BE2C (cell line): ENCODE results near the gene CYSTM1.

Source experiments
- DNase-seq: peaks from one replicate; pipeline ENCODE4 v3.0.0-alpha.2; 2020
- H3K27me3 ChIP-seq: fragments of 250-450 bp; sonication (Bioruptor Pico); 2 replicates; pipeline ENCODE4 v1.5.1; 2020; ENCODE audit warnings: mild to moderate bottlenecking
- H3K36me3 ChIP-seq: fragments of 250-450 bp; sonication (Bioruptor Pico); 2 replicates; pipeline ENCODE4 v1.5.1; 2020; ENCODE audit warnings: mild to moderate bottlenecking
- H3K4me1 ChIP-seq: fragments of 250-450 bp; sonication (Bioruptor Pico); 2 replicates; pipeline ENCODE4 v1.5.1; 2020
- H3K4me3 ChIP-seq: 2 replicates; pipeline ENCODE4 v1.5.1; 2011; ENCODE audit warnings: low read depth, low read length
- H3K9me3 ChIP-seq: fragments of 250-450 bp; sonication (Bioruptor Pico); 2 replicates; pipeline ENCODE4 v1.5.1; 2020
- CTCF ChIP-seq: IDR thresholded peaks from 2 replicates; pipeline ENCODE4 v1.5.1; 2012; ENCODE audit warnings: mild to moderate bottlenecking, low read depth, low read length

CYSTM1 gene

GRCh38 chr5:140166911-140167310 lies 8.1 kb upstream of the CYSTM1 start:
- Histone ChIP-seq H3K4me3 (no peak overlapping the region), H3K27me3 (no peaks in the 10 kb centered on the region), H3K36me3 (no peaks in the 10 kb centered on the region), H3K4me1 (peaks cover 6% of the 10 kb centered on the region; the same call in 1 of the 2 replicates), H3K9me3 (no peaks in the 10 kb centered on the region)
- no peak for DNase-seq
- no peak for TF ChIP-seq CTCF

GRCh38 chr5:140168371-140168770 lies 6.6 kb upstream of the CYSTM1 start:
- no peaks in the 10 kb centered on the region for H3K27me3 ChIP-seq
- H3K4me3 ChIP-seq, result no peak overlapping the region
- H3K36me3 ChIP-seq, result no peaks in the 10 kb centered on the region
- peaks cover 6% of the 10 kb centered on the region; the same call in 1 of the 2 replicates for H3K4me1 ChIP-seq
- DNase-seq, result no peak
- TF ChIP-seq CTCF, result no peak
- H3K9me3 ChIP-seq, result no peaks in the 10 kb centered on the region

GRCh38 chr5:140169410-140169809 lies 5.6 kb upstream of the CYSTM1 start:
- DNase-seq, result no peak
- H3K9me3 ChIP-seq, result no peaks in the 10 kb centered on the region
- peaks cover 6% of the 10 kb centered on the region; the same call in 1 of the 2 replicates for H3K4me1 ChIP-seq
- H3K36me3 ChIP-seq, result no peaks in the 10 kb centered on the region
- H3K27me3 ChIP-seq, result no peaks in the 10 kb centered on the region
- no peak overlapping the region for H3K4me3 ChIP-seq
- peak; percentile 31 for TF ChIP-seq CTCF

- Histone ChIP-seq H3K9me3 (no peaks in the 10 kb centered on the region), H3K36me3 (no peaks in the 10 kb centered on the region), H3K27me3 (no peaks in the 10 kb centered on the region), H3K4me3 (no peak overlapping the region), H3K4me1 (no peaks in the 10 kb centered on the region)
- TF ChIP-seq CTCF, result no peak
- DNase-seq, result no peak
These were observed 2.5 kb upstream of the CYSTM1 start for GRCh38 chr5:140172483-140172882.

GRCh38 chr5:140174014-140174413 lies 974 bp upstream of the CYSTM1 start:
- Histone ChIP-seq H3K4me3 (no peak overlapping the region), H3K27me3 (no peaks in the 10 kb centered on the region), H3K4me1 (no peaks in the 10 kb centered on the region), H3K9me3 (no peaks in the 10 kb centered on the region), H3K36me3 (no peaks in the 10 kb centered on the region)
- no peak for TF ChIP-seq CTCF
- no peak for DNase-seq

GRCh38 chr5:140175367-140176030 lies 511 bp downstream of the CYSTM1 start:
- H3K9me3 ChIP-seq, result no peaks in the 10 kb centered on the region
- DNase-seq, result peak; percentile 79

More at GRCh38 chr5:140175367-140176030, 511 bp downstream of the CYSTM1 start:
- Histone ChIP-seq H3K27me3 (no peaks in the 10 kb centered on the region), H3K4me1 (no peaks in the 10 kb centered on the region), H3K36me3 (no peaks in the 10 kb centered on the region), H3K4me3 (peak overlapping the region; percentile 81)
- TF ChIP-seq CTCF, result no peak; the same call in 1 of the 2 replicates
